HCT116 (cell line): ENCODE results near the gene TTLL11. TPM values are rescaled to one million over a fixed set of nuclear protein-coding genes. Genes with fewer than 3 reads are reported as not detected.

Experiments
- ATAC-seq: fragments of 200-7000 bp; cut with Tn5 transposase; 2 replicates; pipeline ENCODE4 v1.9.1; 2020; ENCODE audit warnings: mild to moderate bottlenecking, moderate library complexity
- BruUV-seq: library from RNA; stranded (reverse); fragments of 400-500 nt; replicated peaks from 2 replicates; lab custom pipeline; 2021; lab: Mats Ljungman, UMichigan
- CTCF ChIA-PET: fragments of 300-600 bp; sonication (Branson Sonifier 250); formaldehyde crosslinking; loops from one replicate; lab custom pipeline; 2021; ENCODE audit warnings: antibody characterized with exemption; lab: Charles Lee
- POLR2A ChIA-PET: fragments of 300-600, 350-600 bp; sonication (Branson Sonifier 250); formaldehyde crosslinking; loops from one replicate; lab custom pipeline; 2021; ENCODE audit warnings: antibody characterized with exemption; lab: Charles Lee
- RAD21 ChIA-PET, 2 experiments: fragments of 300-600 bp; sonication (Branson Sonifier 250); formaldehyde crosslinking; loops; one replicate each; lab custom pipeline; 2023; ENCODE audit warnings: low total read pairs in 2 of 2; ENCODE audit not compliant: uncharacterized antibody in 2 of 2, unreplicated experiment in 2 of 2, low non-redundant PET in 1 of 2; lab: Charles Lee
- DNase-seq: peaks from one replicate; pipeline ENCODE4 v3.0.0-alpha.2; 2010; ENCODE audit warnings: low read depth, low spot score
- H2AFZ ChIP-seq: fragments of 200-600 bp; shearing (Covaris generic), sonication (generic); 2 replicates; pipeline ENCODE4 v1.6.1; 2017; ENCODE audit warnings: low read depth, mixed run types, mixed read lengths, antibody characterized with exemption, low read length; ENCODE audit not compliant: poor library complexity, severe bottlenecking
- H3K27ac ChIP-seq: 2 replicates; pipeline ENCODE4 v1.5.1; 2012; ENCODE audit warnings: low read depth, low read length
- H3K27me3 ChIP-seq: fragments of 200-600 bp; sonication (generic); 2 replicates; pipeline ENCODE4 v1.6.1; 2016; ENCODE audit warnings: mixed run types, low read length, mixed read lengths; ENCODE audit not compliant: insufficient read depth
- H3K36me3 ChIP-seq, 2 experiments: fragments of 200-500 bp in 1 of 2; fragments of 200-600 bp in 1 of 2; sonication (Bioruptor generic) in 1 of 2; sonication (generic) in 1 of 2; 2 replicates each; pipeline versions ENCODE4 v1.5.1 to v1.6.1; 2014 to 2016; ENCODE audit warnings: low read length in 2 of 2, inconsistent platforms in 1 of 2, mixed read lengths in 1 of 2, mixed run types in 1 of 2; ENCODE audit not compliant: insufficient read depth in 2 of 2, control insufficient read depth in 1 of 2
- H3K4me1 ChIP-seq, 2 experiments: fragments of 200-600 bp in 1 of 2; sonication (generic) in 1 of 2; 2 replicates each; pipeline versions ENCODE4 v1.5.1 to v1.6.1; 2012 to 2017; ENCODE audit warnings: low read length in 2 of 2, inconsistent platforms in 1 of 2, mild to moderate bottlenecking in 1 of 2, mixed read lengths in 1 of 2, mixed run types in 1 of 2, moderate library complexity in 1 of 2; ENCODE audit not compliant: insufficient read depth in 2 of 2, control insufficient read depth in 1 of 2
- H3K4me2 ChIP-seq: fragments of 200-600 bp; sonication (generic); 2 replicates; pipeline ENCODE4 v1.6.1; 2017; ENCODE audit warnings: mixed run types, low read length, mixed read lengths
- H3K4me3 ChIP-seq, 2 experiments: fragments of 200-600 bp in 1 of 2; sonication (generic) in 1 of 2; replicated peaks in 1 of 2; 2 replicates each; pipeline ENCODE4 v1.5.1; 2011 to 2016; ENCODE audit warnings: low read length in 2 of 2, control low read depth in 1 of 2, low read depth in 1 of 2, mild to moderate bottlenecking in 1 of 2, mixed read lengths in 1 of 2, mixed run types in 1 of 2
- H3K79me2 ChIP-seq: fragments of 200-600 bp; sonication (generic); 2 replicates; pipeline ENCODE4 v1.6.1; 2017; ENCODE audit warnings: mild to moderate bottlenecking, mixed run types, low read length, moderate library complexity, mixed read lengths; ENCODE audit not compliant: insufficient read depth
- H3K9ac ChIP-seq: fragments of 200-600 bp; sonication (generic); 2 replicates; pipeline ENCODE4 v1.6.1; 2016; ENCODE audit warnings: low read length, mixed read lengths
- H3K9me2 ChIP-seq: fragments of 200-600 bp; sonication (generic), shearing (Covaris generic); 2 replicates; pipeline ENCODE4 v1.6.1; 2017; ENCODE audit warnings: mixed run types, mild to moderate bottlenecking, moderate library complexity; ENCODE audit not compliant: insufficient read depth
- H3K9me3 ChIP-seq, 2 experiments: fragments of 200-500 bp in 1 of 2; fragments of 200-600 bp in 1 of 2; sonication (Bioruptor generic) in 1 of 2; sonication (generic) in 1 of 2; 2 replicates each; pipeline ENCODE4 v1.6.1; 2014 to 2017; ENCODE audit warnings: low read length in 2 of 2, mixed read lengths in 2 of 2, inconsistent platforms in 1 of 2, low read depth in 1 of 2, mild to moderate bottlenecking in 1 of 2, mixed run types in 1 of 2, moderate library complexity in 1 of 2; ENCODE audit not compliant: control insufficient read depth in 1 of 2, insufficient read depth in 1 of 2
- H4K20me1 ChIP-seq: fragments of 200-600 bp; sonication (generic), shearing (Covaris generic); 2 replicates; pipeline ENCODE4 v1.6.1; 2017; ENCODE audit warnings: mixed run types, mild to moderate bottlenecking, moderate library complexity; ENCODE audit not compliant: insufficient read depth
- CEBPB ChIP-seq: IDR thresholded peaks from 2 replicates; pipeline ENCODE4 v1.6.1; 2012; ENCODE audit warnings: low read depth
- EGR1 ChIP-seq: IDR thresholded peaks from 2 replicates; pipeline ENCODE4 v1.6.1; 2012; ENCODE audit warnings: low read depth
- ELF1 ChIP-seq: IDR thresholded peaks from 2 replicates; pipeline ENCODE4 v1.6.1; 2012; ENCODE audit warnings: low read depth, borderline replicate concordance
- EZH2 ChIP-seq: fragments of 200-600 bp; sonication (generic); IDR thresholded peaks from 2 replicates; pipeline ENCODE4 v1.6.1; 2017; ENCODE audit warnings: antibody characterized with exemption, mixed run types
- EZH2phosphoT487 ChIP-seq: fragments of 200-600 bp; IDR thresholded peaks from 2 replicates; pipeline ENCODE4 v1.6.1; 2018; ENCODE audit warnings: antibody characterized with exemption, borderline replicate concordance
- FOSL1 ChIP-seq: IDR thresholded peaks from 2 replicates; pipeline ENCODE4 v1.6.1; 2012; ENCODE audit warnings: low read depth
- POLR2A ChIP-seq: IDR thresholded peaks from 2 replicates; pipeline ENCODE4 v1.7.0; 2011; ENCODE audit warnings: borderline replicate concordance; ENCODE audit not compliant: insufficient read depth, insufficient read length; ENCODE audit errors: extremely low read depth
- RAD21 ChIP-seq: IDR thresholded peaks from 2 replicates; pipeline ENCODE4 v1.6.1; 2012; ENCODE audit warnings: low read depth, mild to moderate bottlenecking
- SIN3A ChIP-seq: IDR thresholded peaks from 2 replicates; pipeline ENCODE4 v1.6.1; 2012; ENCODE audit warnings: low read depth
- SP1 ChIP-seq: IDR thresholded peaks from 2 replicates; pipeline ENCODE4 v1.6.1; 2012; ENCODE audit warnings: low read depth
- TCF7L2 ChIP-seq: IDR thresholded peaks from 2 replicates; pipeline ENCODE4 v1.7.0; 2011; ENCODE audit warnings: borderline replicate concordance, inconsistent platforms; ENCODE audit not compliant: insufficient read depth, insufficient read length; ENCODE audit errors: extremely low read depth
- ZNF274 ChIP-seq: fragments of 200-500 bp; sonication (Bioruptor generic); IDR thresholded peaks from 2 replicates; pipeline ENCODE4 v1.6.1; 2014; ENCODE audit warnings: mild to moderate bottlenecking, low read depth, low read length, inconsistent platforms
- intact Hi-C: fragments of 100-400 bp; cut with micrococcal nuclease; formaldehyde crosslinking; loops from 2 replicates; pipeline ENCODE4 v1.10.0; 2022
- total RNA-seq: library from RNA; stranded (reverse); gene quantifications from one replicate; pipeline ENCODE4 v1.2.1, GENCODE V29; 2021; ENCODE audit not compliant: unreplicated experiment
- TF ChIP-seq, protein P1 (sequence below): IDR thresholded peaks from 2 replicates; pipeline ENCODE4 v1.6.1; 2012
- TF ChIP-seq, protein P2 (sequence below): IDR thresholded peaks from 2 replicates; pipeline ENCODE4 v1.6.1; 2012
- TF ChIP-seq, protein P3 (sequence below): IDR thresholded peaks from 2 replicates; pipeline ENCODE4 v1.6.1; 2012; ENCODE audit warnings: low read depth
- TF ChIP-seq, protein P4 (sequence below): IDR thresholded peaks from 2 replicates; pipeline ENCODE4 v1.6.1; 2011; ENCODE audit warnings: mild to moderate bottlenecking, low read length, moderate library complexity; ENCODE audit not compliant: insufficient replicate concordance; ENCODE audit errors: extremely low read depth

Gene TTLL11
- total RNA-seq, 1 experiment from 2014 or later, result 2.2 TPM

DNA sequence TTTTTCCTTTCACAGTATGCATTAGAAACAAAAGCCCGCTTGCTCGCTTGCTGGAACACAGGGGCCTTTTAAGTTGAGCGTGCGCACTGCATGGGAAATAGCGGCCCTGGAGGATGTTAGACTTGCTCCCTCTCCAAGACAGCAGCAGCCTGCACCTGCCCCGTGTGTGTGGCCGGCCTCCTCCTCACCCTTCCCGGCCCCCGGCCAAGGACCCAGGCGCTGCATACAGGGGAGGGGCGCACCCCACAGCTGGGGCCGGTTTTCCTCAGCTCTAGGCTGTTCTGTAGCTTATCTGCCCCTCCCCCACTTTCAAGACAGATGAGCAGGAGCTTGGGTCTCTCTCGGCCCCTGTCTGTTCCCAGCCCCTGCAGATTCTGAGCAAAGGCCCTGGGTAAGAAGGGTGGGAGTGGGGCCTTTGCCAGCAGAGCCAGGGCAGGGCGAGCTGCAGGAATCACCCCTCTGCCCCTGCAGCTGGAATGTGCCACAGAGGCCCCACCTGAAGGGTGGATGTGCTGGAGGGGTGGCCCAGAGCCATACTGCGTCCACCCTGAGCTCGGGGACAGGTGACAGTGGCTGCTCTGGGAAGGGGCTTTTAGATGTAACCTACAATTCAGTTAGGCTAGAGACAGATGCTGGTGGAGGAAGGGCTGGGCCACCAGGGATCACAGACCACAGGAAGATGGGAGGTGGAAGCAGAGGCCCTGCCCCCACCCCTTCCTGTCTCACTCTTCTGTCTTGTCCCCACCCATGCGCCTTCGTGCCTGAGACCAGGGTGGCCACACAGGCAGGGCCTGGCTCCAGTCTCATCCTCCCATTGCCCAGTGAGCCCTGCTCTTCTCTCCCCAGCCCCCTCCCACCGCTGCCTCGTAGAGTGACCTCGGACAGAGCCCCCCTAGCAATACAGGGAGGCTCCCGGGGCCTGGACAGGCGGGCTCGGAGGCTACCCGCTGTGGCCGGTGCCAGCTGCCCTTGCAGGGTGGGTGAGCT lies 309.3 kb downstream of the TTLL11 start:
- Histone ChIP-seq H3K36me3 (no peaks in the 10 kb centered on the region; a peak in 1 of 4 replicates), H3K9ac (no peak overlapping the region), H3K4me2 (no peak overlapping the region), H3K4me3 (no peak overlapping the region), H3K27ac (no peak overlapping the region), H3K27me3 (no peaks in the 10 kb centered on the region), H3K9me3 (no peaks in the 10 kb centered on the region), H4K20me1 (no peaks in the 10 kb centered on the region), H3K79me2 (no peaks in the 10 kb centered on the region), H3K4me1 (no peaks in the 10 kb centered on the region)
- ATAC-seq (no peak), DNase-seq (no peak)
- intact Hi-C loops, result no loop called here
- BruUV-seq, result no TSS peak
- POLR2A ChIA-PET, result no interaction called here
- RAD21 ChIA-PET, result no interaction called here
- TF ChIP-seq FOSL1 (no peak), RAD21 (no peak), EZH2phosphoT487 (no peak), CEBPB (no peak), SP1 (no peak), SIN3A (no peak), TCF7L2 (no peak), ELF1 (no peak), POLR2A (no peak), EGR1 (no peak), ZNF274 (no peak), EZH2 (no peak)
- TF ChIP-seq, protein P1, sequence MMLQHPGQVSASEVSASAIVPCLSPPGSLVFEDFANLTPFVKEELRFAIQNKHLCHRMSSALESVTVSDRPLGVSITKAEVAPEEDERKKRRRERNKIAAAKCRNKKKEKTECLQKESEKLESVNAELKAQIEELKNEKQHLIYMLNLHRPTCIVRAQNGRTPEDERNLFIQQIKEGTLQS, result no peak
- TF ChIP-seq, protein P2, sequence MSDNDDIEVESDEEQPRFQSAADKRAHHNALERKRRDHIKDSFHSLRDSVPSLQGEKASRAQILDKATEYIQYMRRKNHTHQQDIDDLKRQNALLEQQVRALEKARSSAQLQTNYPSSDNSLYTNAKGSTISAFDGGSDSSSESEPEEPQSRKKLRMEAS, result no peak
- TF ChIP-seq, protein P3, sequence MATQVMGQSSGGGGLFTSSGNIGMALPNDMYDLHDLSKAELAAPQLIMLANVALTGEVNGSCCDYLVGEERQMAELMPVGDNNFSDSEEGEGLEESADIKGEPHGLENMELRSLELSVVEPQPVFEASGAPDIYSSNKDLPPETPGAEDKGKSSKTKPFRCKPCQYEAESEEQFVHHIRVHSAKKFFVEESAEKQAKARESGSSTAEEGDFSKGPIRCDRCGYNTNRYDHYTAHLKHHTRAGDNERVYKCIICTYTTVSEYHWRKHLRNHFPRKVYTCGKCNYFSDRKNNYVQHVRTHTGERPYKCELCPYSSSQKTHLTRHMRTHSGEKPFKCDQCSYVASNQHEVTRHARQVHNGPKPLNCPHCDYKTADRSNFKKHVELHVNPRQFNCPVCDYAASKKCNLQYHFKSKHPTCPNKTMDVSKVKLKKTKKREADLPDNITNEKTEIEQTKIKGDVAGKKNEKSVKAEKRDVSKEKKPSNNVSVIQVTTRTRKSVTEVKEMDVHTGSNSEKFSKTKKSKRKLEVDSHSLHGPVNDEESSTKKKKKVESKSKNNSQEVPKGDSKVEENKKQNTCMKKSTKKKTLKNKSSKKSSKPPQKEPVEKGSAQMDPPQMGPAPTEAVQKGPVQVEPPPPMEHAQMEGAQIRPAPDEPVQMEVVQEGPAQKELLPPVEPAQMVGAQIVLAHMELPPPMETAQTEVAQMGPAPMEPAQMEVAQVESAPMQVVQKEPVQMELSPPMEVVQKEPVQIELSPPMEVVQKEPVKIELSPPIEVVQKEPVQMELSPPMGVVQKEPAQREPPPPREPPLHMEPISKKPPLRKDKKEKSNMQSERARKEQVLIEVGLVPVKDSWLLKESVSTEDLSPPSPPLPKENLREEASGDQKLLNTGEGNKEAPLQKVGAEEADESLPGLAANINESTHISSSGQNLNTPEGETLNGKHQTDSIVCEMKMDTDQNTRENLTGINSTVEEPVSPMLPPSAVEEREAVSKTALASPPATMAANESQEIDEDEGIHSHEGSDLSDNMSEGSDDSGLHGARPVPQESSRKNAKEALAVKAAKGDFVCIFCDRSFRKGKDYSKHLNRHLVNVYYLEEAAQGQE, result no peak
- TF ChIP-seq, protein P4, sequence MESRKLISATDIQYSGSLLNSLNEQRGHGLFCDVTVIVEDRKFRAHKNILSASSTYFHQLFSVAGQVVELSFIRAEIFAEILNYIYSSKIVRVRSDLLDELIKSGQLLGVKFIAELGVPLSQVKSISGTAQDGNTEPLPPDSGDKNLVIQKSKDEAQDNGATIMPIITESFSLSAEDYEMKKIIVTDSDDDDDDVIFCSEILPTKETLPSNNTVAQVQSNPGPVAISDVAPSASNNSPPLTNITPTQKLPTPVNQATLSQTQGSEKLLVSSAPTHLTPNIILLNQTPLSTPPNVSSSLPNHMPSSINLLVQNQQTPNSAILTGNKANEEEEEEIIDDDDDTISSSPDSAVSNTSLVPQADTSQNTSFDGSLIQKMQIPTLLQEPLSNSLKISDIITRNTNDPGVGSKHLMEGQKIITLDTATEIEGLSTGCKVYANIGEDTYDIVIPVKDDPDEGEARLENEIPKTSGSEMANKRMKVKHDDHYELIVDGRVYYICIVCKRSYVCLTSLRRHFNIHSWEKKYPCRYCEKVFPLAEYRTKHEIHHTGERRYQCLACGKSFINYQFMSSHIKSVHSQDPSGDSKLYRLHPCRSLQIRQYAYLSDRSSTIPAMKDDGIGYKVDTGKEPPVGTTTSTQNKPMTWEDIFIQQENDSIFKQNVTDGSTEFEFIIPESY, result no peak
- TF ChIP-seq, all 23 proteins: peak for 0
- no peak overlapping the region for H2AFZ ChIP-seq
- H3K9me2 ChIP-seq, result no peaks in the 10 kb centered on the region
- CTCF ChIA-PET, result no interaction called here
